GM18867 (cell line): Measurements from ENCODE around the gene LARP6.

Source experiments
- ATAC-seq: cut with Tn5 transposase; IDR thresholded peaks from one replicate; pipeline ENCODE4 v1.9.1; 2021; ENCODE audit warnings: mild to moderate bottlenecking, moderate library complexity; ENCODE audit not compliant: unreplicated experiment

LARP6 gene

DNA sequence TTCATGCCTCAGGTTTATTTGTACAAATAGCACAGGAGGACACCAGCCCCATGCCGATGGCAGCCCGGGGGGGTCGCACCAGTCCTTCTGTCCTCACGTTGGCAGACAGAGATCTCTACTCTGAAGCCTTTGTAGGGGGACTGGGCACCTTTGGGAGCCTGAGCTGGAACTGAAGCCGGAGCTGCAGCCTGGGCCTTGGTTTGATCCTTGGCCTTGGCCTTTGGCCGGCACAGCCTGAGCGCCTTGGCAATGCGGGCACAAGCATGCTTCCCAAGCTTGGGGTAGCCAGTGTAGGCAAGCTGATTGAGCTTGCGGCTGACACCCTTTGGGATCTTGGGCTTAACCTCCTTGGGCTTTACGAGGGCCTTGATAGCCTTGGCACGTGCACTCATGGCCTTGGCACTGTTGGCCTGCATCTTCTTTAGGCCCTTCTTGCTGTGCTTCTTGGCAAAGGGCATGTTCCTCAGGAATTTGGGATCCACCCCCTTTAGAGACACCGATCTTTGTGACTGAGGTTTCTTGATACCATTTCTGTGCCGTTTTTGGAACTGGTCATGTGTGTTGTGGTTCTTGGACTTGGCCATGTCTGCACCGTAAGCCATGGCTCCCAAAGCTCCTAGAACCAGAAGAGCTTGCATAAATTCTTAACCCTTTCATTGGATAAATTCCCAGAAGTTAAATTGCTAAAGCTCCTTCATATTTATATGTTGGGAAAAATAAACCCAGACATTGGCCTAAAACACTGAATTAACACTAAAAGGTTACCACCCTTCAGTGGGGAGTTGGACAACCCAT lies 57.2 kb downstream of the LARP6 start:
- no peak for ATAC-seq

DNA sequence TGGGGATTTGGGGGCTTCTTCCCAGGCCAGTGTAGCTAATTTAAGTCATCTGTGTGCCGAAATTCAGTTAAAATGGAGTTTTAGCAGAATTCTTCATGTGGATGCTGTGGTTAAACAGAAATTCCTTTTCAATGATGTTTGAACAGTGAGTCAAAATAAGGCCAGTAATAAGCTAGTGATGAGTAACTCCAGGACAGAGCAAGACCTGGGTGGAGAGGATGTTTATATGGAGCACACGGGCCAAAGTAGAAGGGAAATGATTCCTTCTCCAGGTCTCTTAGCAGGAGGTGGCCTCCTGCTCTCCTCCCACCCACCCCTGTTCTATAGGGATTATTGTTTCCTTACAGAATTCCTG lies 58.7 kb downstream of the LARP6 start:
- no peak for ATAC-seq

DNA sequence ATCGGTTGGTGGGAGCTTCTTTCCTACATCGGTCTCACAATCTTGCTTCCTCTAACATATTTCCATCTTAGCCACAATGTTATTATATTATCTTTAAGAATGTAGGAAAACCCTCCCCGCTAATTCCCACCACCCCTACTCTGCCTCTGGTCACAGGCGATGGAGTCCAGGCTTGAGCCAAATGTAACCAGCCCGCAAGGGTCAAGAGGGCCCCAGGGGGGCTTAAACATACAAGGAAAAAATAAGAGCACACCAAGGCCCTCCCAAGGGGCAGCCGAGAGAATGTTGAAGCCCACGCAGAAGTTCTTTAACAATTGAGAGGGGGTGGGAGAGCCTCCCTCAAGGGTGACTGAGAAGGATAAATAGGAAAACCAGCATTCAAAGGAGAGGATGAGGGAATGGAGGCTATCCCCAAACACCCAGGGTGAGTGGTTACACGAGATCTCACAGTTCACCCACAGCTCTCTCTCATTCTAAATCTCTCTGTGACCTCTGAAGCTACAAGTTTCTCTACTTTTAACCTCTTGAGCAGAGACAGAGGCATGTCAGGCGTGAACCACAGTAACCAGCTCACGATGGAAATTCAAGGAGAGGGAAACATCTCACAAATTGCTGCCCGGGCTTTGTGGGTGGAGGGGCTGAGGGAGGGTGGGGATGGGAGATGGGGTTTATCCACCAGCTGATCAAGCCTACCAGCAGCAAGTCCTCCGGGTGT lies 59.2 kb downstream of the LARP6 start:
- ATAC-seq: no peak

DNA sequence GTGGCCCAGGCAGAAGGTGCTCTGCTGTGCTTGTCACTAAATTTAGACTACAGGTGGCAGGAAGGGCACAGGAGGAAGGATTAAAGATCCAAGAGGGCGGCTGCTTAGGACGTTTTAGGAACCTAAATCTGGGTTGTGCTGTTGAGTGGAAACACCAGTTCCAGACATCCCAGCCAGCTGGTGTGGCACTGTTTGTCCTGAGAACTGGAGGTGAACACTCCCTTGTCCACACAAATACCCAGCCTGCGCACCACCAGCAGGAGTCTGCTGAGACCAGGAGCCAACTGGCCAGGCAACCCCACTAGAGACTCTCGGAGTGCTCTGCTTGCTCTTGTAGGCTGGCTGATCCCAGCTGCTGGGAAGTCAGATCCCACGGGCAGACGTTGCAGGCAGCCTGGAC lies 60.3 kb downstream of the LARP6 start:
- ATAC-seq: no peak

DNA sequence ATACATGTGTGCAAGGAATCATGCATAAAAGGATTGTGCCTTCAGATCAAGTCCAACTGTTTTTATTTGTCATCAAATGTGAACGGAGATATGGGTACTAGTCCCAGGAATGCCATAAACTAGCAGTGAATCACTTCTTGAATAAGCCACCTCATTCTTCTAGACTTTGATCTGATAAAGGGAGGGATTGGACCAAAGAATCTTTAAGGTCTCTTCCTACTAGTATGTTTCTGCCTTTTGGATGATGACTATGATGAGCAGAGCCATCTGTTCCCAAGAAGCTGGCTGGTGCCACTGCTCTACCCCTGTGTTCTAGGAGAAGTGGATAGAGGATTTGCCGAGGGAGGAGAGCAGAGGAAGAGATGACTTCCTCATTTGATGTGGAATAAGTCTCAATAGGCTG lies 61.8 kb downstream of the LARP6 start:
- no peak for ATAC-seq

DNA sequence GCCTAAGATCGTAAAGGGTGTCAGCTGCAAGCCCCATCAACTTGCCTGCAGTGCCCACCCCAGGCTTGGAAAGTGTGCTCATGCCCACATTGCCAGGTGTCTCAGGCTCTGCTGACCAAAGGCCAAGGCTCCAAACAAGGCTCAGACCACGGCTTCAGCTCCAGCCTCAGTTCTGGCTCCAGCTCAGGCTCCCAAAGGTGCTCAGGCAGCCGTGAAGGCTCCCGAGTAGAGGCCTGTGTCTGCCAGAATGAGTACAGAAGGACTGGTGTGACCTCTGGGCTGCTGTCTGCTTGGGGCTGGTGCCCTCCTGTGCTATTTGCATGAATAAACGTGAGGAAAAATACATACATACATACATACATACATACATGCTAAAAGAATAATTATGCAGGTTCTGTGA lies 62.7 kb downstream of the LARP6 start:
- no peak for ATAC-seq

DNA sequence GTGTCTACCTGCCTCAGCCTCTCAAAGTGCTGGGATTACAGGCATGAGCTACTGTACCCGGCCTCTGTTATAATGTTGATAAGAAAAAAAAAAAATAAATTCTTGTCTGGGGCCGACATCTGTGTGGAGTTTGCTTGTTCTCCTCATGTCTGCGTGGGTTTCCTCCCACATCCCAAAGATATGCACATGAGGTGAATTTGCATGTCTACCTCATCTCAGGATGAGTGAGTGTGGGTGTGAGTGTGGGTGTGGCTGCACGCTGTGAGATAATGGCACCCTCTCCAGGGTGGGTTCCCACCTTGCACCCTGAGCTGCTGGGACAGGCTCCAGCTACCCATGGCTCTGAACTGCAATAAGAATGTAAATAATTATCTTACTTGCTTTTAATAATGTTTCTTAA lies 64.7 kb downstream of the LARP6 start:
- no peak for ATAC-seq

DNA sequence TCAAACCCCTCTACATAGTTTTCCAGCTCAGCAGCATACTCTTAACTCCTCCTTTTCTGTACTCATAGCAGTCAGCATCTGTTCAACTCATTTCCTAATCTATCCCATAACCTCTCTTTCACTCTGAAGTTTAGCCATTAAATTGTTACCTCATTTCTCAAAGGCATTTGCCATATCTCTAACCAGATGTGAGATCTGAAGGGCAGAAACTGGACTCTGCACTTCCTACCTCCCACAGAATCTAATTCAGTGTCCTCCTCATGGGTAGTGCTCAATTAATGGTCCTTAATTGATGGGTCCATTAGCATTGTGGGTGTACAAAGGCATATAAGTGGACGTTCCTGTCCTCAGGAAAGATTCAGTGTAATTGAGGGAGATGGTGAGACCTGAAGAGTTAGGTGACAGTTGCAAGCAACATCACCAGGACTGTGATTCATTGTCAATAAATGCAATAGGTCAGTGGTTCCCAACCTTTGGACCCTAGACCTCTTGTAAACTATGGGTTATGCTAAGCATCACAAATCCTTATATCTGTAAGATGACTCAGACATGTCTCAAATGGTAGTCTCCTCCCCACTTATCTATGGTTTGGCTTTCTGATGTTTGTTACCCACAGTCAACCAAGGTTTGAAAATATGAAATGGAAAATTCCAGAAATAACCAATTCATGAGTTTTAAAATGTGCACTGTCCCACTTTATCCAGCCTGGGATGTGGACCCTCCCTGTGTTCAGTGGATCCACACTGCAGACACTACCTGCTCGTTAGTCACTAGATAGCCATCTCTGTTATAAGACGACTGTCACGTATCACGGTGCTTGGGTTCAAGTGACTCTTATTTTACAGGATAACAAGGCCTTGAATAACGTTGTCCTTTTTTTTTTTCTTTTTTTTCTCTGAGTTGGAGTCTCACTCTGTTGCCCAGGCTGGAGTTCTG lies 65.6 kb downstream of the LARP6 start:
- ATAC-seq: no peak

DNA sequence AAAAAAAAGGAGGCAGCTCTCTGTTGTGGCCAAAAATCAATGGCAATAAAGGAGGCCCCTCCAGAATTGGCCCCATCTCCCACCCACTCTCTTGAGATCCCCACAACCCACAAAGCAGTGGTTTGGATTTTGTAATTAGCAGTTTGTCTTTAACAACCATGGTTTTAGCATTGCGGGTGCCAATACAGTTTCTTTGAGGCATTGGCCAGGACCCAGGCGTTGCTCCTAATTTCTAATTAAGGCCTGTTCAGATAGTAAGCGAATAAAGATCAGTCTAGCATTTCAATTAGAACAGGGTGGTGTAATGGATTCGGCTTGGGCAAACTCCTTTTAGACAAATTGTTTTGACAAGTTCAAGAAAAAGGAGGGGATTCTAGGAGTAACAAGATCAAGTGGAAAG lies 67.0 kb downstream of the LARP6 start:
- no peak for ATAC-seq

DNA sequence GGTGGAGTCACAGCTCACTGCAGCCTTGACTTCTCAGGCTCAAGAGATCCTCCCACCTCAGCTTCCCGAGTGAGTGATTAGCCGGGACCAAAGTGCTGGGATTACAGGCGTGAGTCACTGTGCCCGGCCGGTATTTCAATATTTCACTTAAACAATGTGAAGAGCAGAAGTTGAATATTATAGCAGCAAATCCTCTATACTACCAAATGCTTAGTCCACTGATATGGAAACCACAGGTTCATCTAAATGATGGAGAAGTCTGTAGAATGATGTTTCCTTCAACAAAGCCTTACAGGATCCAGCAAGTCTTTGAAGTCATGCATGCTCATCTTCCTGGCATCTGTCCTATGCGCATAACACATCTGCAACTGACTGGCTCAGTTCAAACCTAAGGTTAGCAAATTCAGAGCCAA lies 70.3 kb downstream of the LARP6 start:
- no peak for ATAC-seq

DNA sequence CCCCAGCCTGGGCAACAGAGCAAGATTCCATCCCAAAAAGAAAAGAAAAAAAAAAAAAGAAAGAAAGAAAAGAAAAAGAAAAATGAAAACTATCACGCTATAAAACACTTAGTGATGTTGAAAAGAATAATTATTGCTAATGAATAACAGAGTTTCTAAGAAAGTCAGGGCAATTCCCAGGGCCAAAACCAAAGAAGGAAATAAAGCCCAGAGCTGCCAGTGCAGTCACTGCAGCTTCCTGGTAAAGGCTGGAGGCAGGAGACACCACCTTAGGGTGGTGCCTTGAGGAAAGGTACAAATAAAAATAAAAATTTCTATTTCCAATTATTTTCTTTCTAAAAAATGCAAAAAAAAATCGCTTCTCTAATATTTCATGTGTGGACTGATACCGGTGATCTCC lies 70.9 kb downstream of the LARP6 start:
- no peak for ATAC-seq

DNA sequence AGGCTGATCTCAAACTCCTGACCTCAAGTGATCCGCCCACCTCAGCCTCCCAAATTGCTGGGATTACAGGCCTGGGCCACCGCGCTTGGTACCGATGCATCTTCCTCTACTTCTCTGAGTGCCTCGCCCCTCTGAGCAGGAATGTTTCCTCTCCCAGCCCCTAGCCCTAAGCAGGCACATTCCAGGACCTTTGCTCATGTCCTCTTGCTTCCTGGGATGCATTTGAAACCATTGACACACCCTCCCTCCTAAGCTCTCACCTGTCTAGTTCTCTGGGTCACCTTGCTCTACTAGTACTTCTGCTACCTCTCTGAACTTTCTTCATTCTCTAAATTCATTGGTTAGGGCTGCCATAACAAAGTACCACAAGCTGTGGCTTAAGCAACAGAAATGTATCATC lies 72.7 kb downstream of the LARP6 start:
- no peak for ATAC-seq
